Ovary (tissue), 9 donors: ENCODE data around the gene LSR. TPM values are rescaled to one million over a fixed set of nuclear protein-coding genes. Genes with fewer than 3 reads are reported as not detected.
A peak's percentile ranks its signal among the peaks of the same experiment; 100 is the strongest.

Source experiments
- DNase-seq, 5 donors: peaks; one replicate each; pipeline ENCODE4 v3.0.0-alpha.2; 2019 to 2020
- H3K27ac ChIP-seq, 2 donors: fragments of 200-600 bp; one replicate each; pipeline versions ENCODE4 v1.5.1 to v1.8.0; 2019 to 2022
- H3K27me3 ChIP-seq: fragments of 200-600 bp; one replicate; pipeline ENCODE4 v1.8.0; 2022
- H3K36me3 ChIP-seq: fragments of 200-600 bp; sonication (generic); one replicate; pipeline ENCODE4 v1.5.1; 2019
- H3K4me1 ChIP-seq: one replicate; pipeline ENCODE4 v1.8.1; 2013; ENCODE audit warnings: mild to moderate bottlenecking, moderate library complexity; ENCODE audit not compliant: insufficient read depth
- H3K4me3 ChIP-seq: fragments of 200-600 bp; sonication (generic); one replicate; pipeline ENCODE4 v1.5.1; 2017
- H3K9me3 ChIP-seq, 2 donors: fragments of 200-600 bp in 1 of 2; sonication (generic) in 1 of 2; one replicate each; pipeline versions ENCODE4 v1.5.1 to v1.8.1; 2013 to 2019; ENCODE audit warnings: mild to moderate bottlenecking in 1 of 2, moderate library complexity in 1 of 2
- EP300 ChIP-seq: sonication (generic); formaldehyde crosslinking; IDR thresholded peaks from one replicate; pipeline ENCODE4 v1.6.1; 2017; ENCODE audit warnings: antibody characterized with exemption
- POLR2A ChIP-seq: fragments of 450-650 bp; IDR thresholded peaks from one replicate; pipeline ENCODE4 v1.6.1; 2017; ENCODE audit warnings: antibody characterized with exemption, mild to moderate bottlenecking, moderate library complexity
- WGBS, 3 donors: extraction: QIAGEN DNeasy Blood & Tissue Kit in 1 of 3; methylation state at CpG; one replicate each; pipeline versions ENCODE4 v1.1.5 to v1.1.7; 2013 to 2017; 5-methylcytosine and 5-hydroxymethylcytosine counted together
- intact Hi-C, 4 donors: fragments of 100-400 bp; cut with DNase I; formaldehyde crosslinking; loops; one replicate each; pipeline versions ENCODE4 v1.11.0 to v1.15.1; 2022 to 2023
- polyA plus RNA-seq, 2 donors: library from polyadenylated mRNA; stranded (reverse); fragments of 200-250 nt in 1 of 2; fragments of 350-450 nt in 1 of 2; fragmentation: Illumina TruSeq in 1 of 2; extraction: RNeasy Lipid Tissue Mini Kit (QIAGEN cat#74804) in 1 of 2; gene quantifications; one replicate each; pipeline ENCODE4 v1.2.3, GENCODE V29; 2013 to 2014
- total RNA-seq, 7 donors: library from RNA; depleted of rRNA in 2 of 7; stranded (reverse); fragments of >200 nt in 2 of 7; fragmentation: NEBNext Ultra II Directional in 3 of 7; extraction: Animal tissue kit (Norgen Biotek cat#: 25700) in 3 of 7; gene quantifications; one replicate each; pipeline versions ENCODE4 v1.1.0 to v1.2.4, GENCODE V29; 2016 to 2023
- TF ChIP-seq, protein P1 (sequence below), 3 donors: fragments of 450-650 bp in 2 of 3; fragments of 200-600 bp in 1 of 3; IDR thresholded peaks; one replicate each; pipeline versions ENCODE4 v1.5.1 to v1.8.0; 2016 to 2022; ENCODE audit warnings: antibody characterized with exemption in 3 of 3, mild to moderate bottlenecking in 1 of 3
- donor health status: DM: no; HTN: no; CAD: no; lungs with moderate emphysema.
- donor health status: DM: no; HTN: no; CAD: no.
- donor health status: Bipolar disorder and iron deficiency.
- donor health status: DM: yes; HTN: yes; CAD: no.
- donor health status: DM: no; HTN: no; CAD: no.
- donor health status: DM: yes; HTN: yes; CAD: no.

The LSR gene
- total and polyA plus RNA-seq, 9 donors, result 3.3 to 69.8 (median 12.9) TPM

- peak in 1 of 5 donors; percentile 50 for DNase-seq
- 18 to 33% (median 25%) methylated on average over 7 of the region's 7 CpGs for WGBS, 3 donors
- TF ChIP-seq, protein P1, sequence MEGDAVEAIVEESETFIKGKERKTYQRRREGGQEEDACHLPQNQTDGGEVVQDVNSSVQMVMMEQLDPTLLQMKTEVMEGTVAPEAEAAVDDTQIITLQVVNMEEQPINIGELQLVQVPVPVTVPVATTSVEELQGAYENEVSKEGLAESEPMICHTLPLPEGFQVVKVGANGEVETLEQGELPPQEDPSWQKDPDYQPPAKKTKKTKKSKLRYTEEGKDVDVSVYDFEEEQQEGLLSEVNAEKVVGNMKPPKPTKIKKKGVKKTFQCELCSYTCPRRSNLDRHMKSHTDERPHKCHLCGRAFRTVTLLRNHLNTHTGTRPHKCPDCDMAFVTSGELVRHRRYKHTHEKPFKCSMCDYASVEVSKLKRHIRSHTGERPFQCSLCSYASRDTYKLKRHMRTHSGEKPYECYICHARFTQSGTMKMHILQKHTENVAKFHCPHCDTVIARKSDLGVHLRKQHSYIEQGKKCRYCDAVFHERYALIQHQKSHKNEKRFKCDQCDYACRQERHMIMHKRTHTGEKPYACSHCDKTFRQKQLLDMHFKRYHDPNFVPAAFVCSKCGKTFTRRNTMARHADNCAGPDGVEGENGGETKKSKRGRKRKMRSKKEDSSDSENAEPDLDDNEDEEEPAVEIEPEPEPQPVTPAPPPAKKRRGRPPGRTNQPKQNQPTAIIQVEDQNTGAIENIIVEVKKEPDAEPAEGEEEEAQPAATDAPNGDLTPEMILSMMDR (IDR thresholded peaks at IDR 0.05), result no peak
- TF ChIP-seq EP300, result no peak
- TF ChIP-seq POLR2A, result no peak
- Histone ChIP-seq H3K9me3 (no peaks in the 10 kb centered on the region), H3K4me3 (no peak overlapping the region), H3K36me3 (no peaks in the 10 kb centered on the region), H3K4me1 (peaks cover 32% of the 10 kb centered on the region), H3K27me3 (no peaks in the 10 kb centered on the region), H3K27ac (peak overlapping the region in 1 of 2 donors; percentile 91)
- intact Hi-C loops, result loop anchor here in 1 of 4 donors (5.0 kb wide), 1 partner anchor 41 kb away; no protein-coding TSS in a partner anchor
Measured at GRCh38 chr19:35313587-35313986, 64.8 kb downstream of the LSR start.

GRCh38 chr19:35314031-35314430 is 65.2 kb downstream of the LSR start:
- peaks cover 33% of the 10 kb centered on the region for H3K4me1 ChIP-seq
- peak overlapping the region in 1 of 2 donors; percentile 91 for H3K27ac ChIP-seq
- TF ChIP-seq POLR2A, result no peak
- TF ChIP-seq EP300, result no peak
- TF ChIP-seq, protein P1 (IDR thresholded peaks at IDR 0.05), result no peak
- no peak overlapping the region for H3K4me3 ChIP-seq
- H3K36me3 ChIP-seq, result no peaks in the 10 kb centered on the region
- no peak for DNase-seq
- 76 to 83% (median 78%) methylated on average over 8 of the region's 8 CpGs for WGBS, 3 donors
- H3K27me3 ChIP-seq, result no peaks in the 10 kb centered on the region
- intact Hi-C loops, result loop anchor here in 1 of 4 donors (5.0 kb wide), 1 partner anchor 42 kb away; no protein-coding TSS in a partner anchor
- H3K9me3 ChIP-seq, result no peaks in the 10 kb centered on the region

DNA sequence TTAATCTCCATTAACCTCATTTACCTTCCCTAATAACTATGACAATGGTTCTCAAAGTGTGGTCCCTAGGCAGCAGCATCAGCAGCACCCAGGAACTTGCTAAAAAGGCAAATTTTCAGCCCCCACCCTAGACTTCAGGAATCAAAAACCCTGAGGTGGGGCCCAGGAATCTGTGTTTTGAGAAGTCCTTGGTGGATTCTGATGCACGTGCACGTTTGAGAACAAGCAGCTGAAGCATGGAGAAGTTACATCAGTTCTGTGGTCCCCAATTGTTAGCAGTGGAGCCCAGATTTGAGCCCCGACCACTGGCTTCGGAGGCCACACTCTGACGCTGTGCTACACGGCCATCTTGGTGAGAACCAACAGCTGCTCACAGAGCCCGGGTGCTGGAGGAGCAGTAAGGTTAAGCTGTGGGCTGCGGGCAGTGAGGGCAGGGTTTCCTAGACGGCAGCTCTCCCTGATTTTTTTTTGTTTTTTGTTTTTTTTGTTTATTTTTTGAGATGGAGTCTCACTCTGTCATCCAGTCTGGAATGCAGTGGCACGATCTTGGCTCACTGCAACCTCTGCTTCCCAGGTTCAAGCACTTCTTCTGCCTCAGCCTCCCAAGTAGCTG is 66.2 kb downstream of the LSR start:
- Histone ChIP-seq H3K27me3 (no peaks in the 10 kb centered on the region), H3K4me1 (peaks cover 30% of the 10 kb centered on the region), H3K27ac (no peak overlapping the region), H3K36me3 (no peaks in the 10 kb centered on the region), H3K9me3 (no peaks in the 10 kb centered on the region), H3K4me3 (no peak overlapping the region)
- WGBS, 3 donors, result 56 to 79% (median 70%) methylated on average over 10 of the region's 10 CpGs
- no peak for TF ChIP-seq EP300
- no peak for TF ChIP-seq POLR2A
- TF ChIP-seq, protein P1 (IDR thresholded peaks at IDR 0.05), result no peak
- no peak for DNase-seq
- intact Hi-C loops, result loop anchor here in 1 of 4 donors (5.0 kb wide), 1 partner anchor 43 kb away; no protein-coding TSS in a partner anchor

DNA sequence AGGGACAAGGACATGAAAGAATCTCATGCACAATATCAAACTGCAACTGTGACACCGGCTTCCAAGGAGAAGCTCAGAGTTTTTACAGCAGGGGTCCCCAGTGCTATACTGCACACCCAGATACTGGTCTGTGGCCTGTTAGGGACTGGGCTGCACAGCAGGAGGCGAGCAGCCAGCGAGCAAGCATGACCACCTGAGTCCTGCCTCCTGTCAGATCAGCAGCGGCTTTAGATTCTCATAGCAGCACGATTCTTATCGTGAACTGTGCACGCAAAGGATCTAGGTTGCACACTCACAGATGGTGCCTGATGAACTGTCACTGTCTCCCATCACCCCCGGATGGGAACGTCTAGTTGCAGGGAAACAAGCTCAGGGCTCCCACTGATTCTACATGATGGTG is 67.1 kb downstream of the LSR start:
- no peaks in the 10 kb centered on the region for H3K27me3 ChIP-seq
- no peak overlapping the region for H3K27ac ChIP-seq
- no peaks in the 10 kb centered on the region for H3K9me3 ChIP-seq
- DNase-seq, result no peak
- TF ChIP-seq, protein P1 (IDR thresholded peaks at IDR 0.05), result no peak
- no peaks in the 10 kb centered on the region for H3K36me3 ChIP-seq
- intact Hi-C loops, result no loop called here
- 68 to 75% (median 70%) methylated on average over 9 of the region's 9 CpGs for WGBS, 3 donors
- no peak overlapping the region for H3K4me3 ChIP-seq
- H3K4me1 ChIP-seq, result peaks cover 24% of the 10 kb centered on the region
